Stimulated activated CD4-positive, alpha-beta T cell treated with anti-CD3 and anti-CD28 coated beads, Interleukin-12 subunit alpha, Interleukin-12 subunit beta, amount 100 ng/mL, for 48 hours (primary cell): Measurements from ENCODE around the gene OLR1.
"Not testable (repeated sequence)": the region's sequence is repeated elsewhere in the genome, so short reads cannot be mapped to it uniquely, and the experiment has no call there.

Source experiments
- DNase-seq, 3 donors: peaks; one replicate each; pipeline ENCODE4 v3.0.0-alpha.2; 2020; ENCODE audit warnings: low read depth in 2 of 3, low spot score in 1 of 3

OLR1 gene

DNA sequence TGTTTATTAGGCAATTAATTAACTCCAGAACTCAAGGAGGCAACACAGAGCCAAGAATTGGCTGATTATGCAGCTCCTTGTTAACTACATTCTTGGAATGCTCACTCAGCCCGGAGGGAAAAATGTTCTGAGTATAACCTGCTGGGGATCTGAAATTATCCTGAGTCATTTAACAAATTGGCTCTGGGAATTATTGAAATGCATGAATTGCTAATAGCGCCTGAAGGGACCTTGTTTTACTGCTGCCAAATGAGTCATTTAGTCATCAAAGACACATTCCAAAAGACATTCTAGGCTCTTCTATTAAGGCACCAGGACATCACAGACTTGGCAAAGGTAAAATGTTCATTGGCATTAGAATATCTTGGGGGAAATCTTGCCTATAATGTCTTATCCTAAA lies 19.9 kb upstream of the OLR1 start:
- no peak for DNase-seq

- peak in 1 of 3 donors; percentile 19 for DNase-seq
These were observed 18.8 kb upstream of the OLR1 start for GRCh38 chr12:10190558-10191388.

GRCh38 chr12:10189653-10190052 lies 17.7 kb upstream of the OLR1 start:
- DNase-seq, result no peak

GRCh38 chr12:10186958-10187357 lies 15.0 kb upstream of the OLR1 start:
- DNase-seq, result not testable (repeated sequence)

- DNase-seq, result no peak
These were observed 14.4 kb upstream of the OLR1 start for GRCh38 chr12:10186299-10186698.

- DNase-seq, result no peak
These were observed 12.4 kb upstream of the OLR1 start for GRCh38 chr12:10184261-10184843.

GRCh38 chr12:10182354-10183049 lies 10.6 kb upstream of the OLR1 start:
- no peak for DNase-seq

DNA sequence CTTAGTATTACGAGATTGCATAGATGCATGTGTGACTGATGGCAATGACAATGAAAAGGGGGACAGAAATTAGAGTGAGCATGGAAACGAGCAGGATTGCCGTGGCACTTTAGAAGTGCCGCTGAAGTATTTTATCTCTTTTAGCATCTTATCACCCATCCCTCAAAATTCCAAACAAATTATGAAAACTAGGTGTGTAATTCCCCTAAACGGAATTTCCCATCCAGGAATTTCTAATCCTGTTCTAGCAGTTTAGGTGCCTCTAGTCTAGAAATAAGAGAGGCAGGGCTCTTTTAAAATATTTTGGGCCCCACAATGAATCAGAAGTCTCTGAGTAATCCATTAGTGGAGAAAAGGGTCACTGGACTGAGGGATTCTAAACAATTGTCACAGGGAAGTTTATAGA lies 7.8 kb upstream of the OLR1 start:
- no peak for DNase-seq

GRCh38 chr12:10178821-10179220 lies 6.9 kb upstream of the OLR1 start, which contains the start of gene TMEM52B:
Gene TMEM52B, plus strand, starts transcription at chr12:10179032. Its CDS starts 543 bp downstream, at chr12:10179575.
- no peak for DNase-seq

DNA sequence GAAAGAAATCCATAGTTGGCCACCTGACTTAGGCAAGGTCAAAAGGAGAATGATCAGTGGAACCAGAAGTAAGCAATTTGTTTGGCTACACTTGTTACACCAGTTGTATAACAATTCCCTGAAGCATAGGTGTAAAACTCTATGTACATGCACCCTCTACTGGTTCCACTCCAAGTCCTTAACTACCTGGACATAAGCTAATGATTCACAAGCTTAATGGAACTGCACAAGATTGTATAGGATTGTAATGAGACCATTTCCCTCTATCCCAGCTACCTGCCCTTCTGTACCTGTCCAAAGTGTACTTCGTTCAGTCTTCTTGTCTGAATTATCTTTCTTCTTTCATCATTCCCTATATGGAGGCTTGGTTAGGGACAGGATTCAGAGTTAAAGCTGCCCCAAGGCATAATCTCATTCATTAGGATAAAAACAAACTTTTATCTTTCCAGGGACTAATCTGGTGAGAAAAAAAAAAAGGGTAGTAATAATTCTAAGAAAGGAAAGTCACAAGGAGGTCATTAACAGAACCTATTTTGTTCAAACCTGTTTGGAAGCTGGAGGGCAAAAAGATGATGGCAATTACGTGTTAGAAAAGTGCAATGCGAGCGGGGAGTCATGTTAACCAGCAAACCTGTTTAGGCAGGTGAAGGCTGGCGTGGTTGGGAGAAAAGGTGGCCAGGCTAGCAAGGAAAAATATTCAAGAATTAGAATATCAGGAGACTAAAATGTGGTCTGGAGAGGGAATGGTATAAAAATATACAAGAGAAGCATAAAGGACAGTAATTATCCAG lies 4.1 kb upstream of the OLR1 start:
- no peak for DNase-seq

DNA sequence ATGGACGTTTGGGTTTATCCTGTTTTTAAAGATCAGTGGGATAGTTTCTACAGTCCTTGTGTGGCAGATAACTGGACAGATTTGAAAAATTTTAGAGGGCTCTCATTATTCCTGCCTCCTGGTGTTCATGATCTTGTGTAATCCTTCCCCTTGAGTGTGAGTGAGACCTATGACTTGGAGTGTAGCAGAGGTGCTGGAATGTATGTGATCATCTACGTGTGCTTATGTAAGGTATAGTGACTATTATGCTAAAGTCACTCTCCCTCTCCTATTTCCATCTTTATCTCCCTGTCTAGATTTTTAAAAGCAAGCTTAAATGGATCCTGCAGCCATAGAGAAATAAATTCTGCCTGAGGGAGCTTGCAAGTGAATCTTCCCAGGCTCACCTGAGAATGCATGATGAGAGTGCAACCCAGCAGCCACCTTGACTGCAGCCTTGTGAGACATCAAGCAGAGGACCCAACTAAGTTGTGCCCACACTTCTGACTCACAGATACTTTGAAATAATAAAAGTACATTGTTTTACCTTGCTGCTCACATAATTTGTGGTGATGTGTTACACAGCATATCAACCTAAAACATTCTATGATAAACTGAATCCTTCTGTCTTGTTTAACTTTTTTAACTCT lies 3.2 kb upstream of the OLR1 start:
- DNase-seq, result no peak

GRCh38 chr12:10170216-10170615 lies 1.7 kb downstream of the OLR1 start:
- DNase-seq, result no peak

GRCh38 chr12:10169104-10169503 lies 2.8 kb downstream of the OLR1 start:
- DNase-seq, result no peak

- DNase-seq, result no peak
These were observed 4.3 kb downstream of the OLR1 start for GRCh38 chr12:10167599-10167998.

- no peak for DNase-seq
These were observed 6.5 kb downstream of the OLR1 start for GRCh38 chr12:10165421-10165820.

- DNase-seq, result no peak
These were observed 8.8 kb downstream of the OLR1 start for GRCh38 chr12:10163084-10163483.

- DNase-seq, result no peak
These were observed 11.1 kb downstream of the OLR1 start for GRCh38 chr12:10160617-10161385.

GRCh38 chr12:10159280-10159679 lies 12.7 kb downstream of the OLR1 start:
- DNase-seq, result no peak

GRCh38 chr12:10158406-10158805 lies 13.5 kb downstream of the OLR1 start:
- no peak for DNase-seq

DNA sequence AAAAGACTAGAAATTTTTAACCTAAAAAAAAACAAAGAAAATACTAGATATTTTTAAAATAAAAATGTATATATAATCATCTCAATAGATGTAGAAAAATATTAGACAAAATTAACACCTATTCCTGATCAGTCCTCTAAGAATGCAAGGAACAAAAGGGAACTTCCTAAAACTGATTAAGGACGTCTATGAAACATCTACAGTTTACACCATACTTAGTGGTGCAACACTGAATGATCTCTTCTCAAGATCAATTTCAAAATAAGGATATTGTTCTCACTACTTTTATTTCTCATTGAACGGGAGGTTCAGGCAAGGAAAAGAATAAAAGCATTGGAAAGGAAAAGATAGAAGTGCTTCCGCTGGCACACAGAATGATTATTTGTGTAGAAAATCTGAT lies 16.0 kb downstream of the OLR1 start:
- DNase-seq, result no peak
